Stimulated activated CD8-positive, alpha-beta memory T cell treated with anti-CD3 and anti-CD28 coated beads, Interleukin-12 subunit alpha, Interleukin-12 subunit beta, amount 100 ng/mL, for 1 hour (primary cell): ENCODE measurements around the gene KMT2D.

Experiments
- DNase-seq: peaks from one replicate; pipeline ENCODE4 v3.0.0-alpha.2; 2020; ENCODE audit warnings: low read depth

KMT2D gene

DNA sequence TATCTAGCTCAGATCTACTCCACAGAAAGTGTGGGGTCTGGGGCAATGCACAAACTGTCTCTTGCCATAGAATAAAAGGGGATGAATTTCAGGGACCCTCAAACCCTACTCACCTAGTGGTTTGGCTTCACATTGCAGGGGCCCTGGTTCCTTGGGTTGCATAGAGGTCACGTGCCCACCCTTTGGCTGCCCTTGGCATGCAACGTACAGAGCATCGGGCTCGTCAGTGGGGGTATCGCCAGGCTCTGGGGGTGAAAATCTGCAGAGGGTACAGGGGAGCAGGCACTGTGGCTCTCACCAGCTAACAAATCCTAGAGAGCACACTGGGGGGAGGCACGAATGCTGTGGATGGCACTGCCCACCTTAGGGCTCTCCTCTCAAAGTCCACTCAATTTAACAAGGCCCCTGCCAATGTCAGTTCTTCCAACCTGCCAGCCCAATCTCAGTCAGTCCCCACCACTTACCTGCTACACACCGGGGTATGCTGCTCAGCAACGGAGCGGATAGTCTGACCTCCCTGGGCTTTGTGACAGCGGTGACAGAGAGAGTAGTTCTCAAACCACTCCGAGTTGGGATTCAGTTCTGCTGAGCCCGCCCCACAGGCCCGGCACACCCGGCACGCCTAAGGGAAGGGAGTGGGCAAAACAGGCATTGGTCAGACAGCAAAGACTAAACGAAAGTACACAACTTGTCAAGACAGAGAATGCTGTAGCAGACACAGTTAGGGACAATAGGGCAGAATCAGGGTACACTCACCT is 8.0 kb downstream of the KMT2D start:
- no peak for DNase-seq

DNA sequence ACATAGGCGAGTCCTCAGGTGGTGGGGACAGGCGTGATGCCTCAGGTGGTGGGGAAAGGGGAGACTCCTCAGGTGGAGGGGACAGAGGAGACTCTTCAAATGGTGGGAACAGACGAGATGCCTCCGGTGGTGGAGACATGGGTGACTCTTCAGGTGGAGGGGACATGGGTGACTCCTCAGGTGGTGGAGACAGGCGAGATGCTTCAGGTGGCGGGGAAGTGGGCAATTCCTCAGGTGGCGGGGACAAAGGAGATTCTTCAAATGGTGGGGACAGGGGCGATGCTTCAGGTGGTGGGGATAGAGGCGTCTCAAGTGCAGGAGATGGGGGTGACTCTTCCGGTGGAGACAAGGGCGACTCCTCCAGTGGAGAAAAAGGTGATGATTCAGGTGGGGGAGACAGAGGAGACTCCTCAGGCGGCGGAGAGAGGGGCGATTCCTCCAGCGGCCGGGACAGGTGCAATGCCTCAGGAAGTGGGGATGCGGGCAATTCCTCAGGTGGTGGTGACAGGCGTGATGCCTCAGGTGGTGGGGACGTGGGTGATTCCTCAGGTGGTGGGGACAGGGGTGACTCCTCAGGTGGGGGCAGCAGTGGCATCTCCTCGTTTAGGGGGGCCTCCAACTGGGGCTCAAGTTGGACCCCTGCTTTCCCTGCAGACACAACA is 8.7 kb downstream of the KMT2D start:
- no peak for DNase-seq

DNA sequence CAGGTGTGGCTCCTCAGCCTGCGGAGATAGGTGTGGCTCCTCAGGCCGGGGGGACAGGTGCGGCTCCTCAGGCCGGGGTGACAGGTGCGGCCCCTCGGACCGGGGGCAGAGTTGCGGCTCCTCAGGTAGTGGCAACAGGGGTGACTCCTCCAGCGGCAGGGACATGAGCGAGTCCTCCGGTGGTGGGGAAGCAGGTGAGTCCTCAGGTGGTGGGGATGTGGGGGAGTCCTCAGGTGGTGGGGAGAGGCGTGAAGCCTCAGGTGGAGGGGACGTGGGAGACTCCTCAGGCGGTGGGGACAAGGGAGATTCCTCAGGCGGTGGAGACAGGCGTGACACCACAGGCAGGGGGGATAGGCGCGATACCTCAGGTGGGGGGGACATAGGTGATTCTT is 9.2 kb downstream of the KMT2D start:
- DNase-seq: no peak

DNA sequence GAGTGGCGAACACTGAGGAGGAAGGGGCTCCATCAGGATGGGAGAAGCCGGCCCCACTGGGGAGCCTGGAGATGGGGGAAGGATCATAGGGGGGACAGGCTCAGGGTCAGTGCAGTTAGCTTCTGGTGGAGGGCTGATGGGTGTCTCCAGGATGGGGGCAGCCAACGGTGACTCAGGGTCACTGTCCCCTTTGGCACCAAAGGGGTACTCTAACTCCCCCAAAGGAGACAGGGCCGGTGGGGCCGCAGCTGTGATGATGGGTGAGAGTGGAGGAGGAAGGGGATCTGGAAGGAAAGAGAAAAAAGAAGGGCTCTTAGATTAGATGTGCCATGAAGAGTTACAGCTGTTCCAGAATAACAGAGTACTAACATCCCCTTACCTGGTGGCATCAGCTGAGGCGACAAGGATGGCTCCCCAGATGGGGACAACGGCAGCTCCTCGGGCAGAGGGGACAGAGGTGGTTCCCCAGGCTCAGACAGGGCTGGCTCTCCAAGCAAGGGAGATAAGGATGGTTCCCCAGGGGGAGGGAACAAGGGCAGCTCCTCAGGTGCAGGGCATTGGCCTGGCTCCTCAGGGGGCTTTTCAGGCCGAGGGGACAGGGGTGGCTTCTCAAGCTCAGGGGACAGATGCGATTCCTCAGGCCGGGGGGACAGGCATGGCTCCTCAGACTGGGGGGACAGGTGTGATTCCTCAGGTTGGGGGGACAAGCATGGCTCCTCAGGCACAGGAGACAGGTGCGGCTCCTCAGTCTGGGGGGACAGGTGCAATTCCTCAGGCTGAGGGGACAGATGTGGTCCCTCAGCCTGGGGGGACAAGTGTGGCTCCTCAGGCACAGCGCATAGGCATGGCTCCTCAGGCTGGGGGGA is 9.9 kb downstream of the KMT2D start:
- no peak for DNase-seq

DNA sequence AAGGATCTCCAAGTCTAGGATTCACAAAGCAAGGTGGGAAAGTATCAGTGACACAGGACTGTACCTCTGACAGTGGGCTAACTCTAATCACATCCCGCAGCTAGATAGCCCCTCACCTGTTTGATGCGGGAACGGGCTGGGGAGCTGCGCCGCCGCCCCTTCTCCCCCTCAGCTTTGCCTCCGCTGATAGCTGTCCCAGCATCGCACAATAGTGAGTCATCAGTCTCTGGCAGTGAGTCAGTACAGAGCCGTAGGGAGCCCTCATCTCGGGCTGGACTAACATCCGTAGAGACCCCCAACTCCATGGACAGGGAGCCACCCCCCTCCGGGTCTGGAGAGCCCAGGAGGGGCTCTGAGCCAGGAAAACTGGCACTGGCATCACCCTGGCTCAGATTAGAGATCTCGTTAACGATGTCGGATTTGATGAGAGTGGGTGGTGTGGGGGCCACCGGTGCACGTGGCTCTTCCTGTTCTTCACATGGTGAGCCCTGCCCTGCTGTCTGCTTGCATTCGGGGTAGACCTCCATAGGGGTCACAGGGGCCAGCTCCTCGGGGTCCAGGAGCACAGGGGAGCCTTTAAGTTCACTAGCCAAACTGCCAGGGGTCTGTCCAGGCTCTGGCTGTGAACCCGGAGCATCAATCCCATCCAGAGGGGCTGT is 10.9 kb downstream of the KMT2D start:
- DNase-seq: no peak

DNA sequence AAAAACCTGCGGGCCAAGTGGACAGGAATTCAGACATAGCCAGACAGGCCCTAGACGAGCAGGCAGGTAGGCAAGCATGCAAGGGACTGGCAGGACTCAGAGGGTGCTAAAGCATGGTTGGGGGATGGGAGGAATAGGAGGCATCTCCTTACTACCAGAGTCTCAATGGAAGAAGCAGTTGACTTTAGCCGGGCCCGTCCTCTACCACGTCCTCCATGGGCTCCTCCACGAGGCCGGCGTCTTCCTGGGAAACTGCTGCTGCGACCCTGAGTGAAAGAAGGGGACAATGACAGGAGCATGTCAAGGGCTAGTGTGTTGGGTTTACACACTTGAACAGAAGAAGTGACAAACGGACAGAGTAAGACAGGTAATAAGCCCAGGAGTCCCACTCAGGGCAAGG is 11.6 kb downstream of the KMT2D start:
- no peak for DNase-seq

DNA sequence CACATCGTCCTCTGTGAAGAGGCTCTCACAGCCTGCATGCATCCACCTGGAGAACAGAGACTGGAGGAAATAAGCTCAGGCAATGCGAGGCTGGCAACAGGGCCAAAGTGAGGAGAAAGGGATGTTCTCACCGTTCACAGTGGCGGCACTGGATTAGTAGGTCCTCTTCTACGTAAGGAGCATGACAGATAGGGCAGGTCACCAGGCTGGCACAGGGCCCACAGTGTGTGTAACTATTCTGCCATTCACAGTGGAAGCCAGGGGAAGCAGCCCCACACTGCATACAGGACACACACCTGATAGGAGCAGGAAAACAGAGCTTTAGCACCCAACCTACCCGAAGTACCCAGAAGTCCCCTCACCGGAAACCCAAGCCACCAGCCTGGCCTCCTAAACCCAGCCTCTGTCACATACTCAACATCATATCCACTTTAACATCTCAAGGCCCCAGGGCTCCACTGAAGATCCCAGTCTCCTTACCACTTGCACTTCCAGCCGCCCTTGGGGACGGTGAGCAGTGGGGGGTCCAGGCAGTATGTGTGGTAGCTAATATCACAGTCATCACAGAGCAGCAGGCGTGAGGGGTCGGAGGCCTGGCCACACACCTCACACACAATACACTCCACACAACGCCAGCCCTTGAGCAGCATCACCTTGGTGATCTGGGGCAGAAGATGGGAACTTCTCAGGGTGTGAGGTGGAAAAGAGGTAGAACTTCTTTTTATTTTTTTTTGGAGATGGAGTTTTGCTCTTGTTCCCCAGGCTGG is 14.3 kb downstream of the KMT2D start:
- DNase-seq: no peak

DNA sequence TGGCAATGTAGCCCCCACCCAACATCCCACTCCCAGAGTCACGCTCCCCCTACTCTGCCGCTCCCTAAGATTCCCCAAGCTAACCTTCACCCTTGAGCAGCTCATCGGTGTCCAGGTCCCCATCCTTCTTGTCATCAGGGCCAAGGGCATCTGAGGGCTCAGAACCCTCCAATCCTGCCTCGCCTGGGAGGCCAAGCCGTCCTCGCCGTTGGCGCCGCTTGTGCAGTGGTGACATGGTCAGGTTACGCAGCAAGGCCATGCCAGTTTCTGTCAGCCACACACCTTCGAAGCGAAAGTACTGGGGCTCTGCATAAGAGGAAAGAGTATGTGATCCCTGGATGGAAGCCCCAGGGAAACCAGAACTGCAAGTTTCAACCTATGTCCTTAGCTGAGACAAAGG is 15.9 kb downstream of the KMT2D start:
- DNase-seq: no peak

DNA sequence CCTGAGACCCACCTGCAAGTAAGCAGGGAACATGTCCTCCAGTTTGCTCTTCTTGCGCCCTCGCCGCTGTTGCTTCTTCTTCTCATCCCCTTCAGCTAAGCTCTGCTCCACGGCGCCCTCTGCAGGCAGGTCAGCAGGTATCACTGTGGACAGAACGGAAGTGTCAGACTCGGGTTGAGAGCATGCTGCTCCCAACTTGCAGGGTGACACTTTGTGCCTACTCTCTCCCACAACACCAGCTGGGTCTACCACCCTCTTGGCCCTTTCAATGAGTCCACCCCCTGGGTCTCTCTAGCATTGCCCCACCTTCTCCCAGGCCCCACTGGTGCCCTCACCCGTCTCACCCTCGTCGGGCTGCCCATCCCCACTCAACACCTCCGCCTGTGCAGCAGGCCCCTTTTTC is 16.7 kb downstream of the KMT2D start:
- peak; percentile 69 for DNase-seq

DNA sequence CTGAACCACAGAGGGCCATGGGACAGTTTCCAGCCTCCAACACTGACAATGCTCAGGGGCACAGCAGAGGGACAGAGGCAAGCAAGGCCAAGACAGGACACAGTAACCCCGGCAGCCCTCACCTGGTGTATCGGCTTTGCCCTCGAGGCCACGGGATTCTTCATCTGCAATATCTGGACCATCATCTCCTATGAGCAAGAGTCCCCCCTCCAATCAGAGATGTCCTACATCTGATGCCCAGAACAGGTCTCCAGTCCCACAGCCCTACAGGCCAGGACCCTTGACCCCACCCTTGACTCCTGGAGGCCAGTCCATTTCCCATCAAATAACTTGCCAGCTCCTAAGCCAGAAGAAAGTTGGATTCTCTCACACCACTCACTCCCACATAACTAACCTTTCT is 17.4 kb downstream of the KMT2D start:
- no peak for DNase-seq

DNA sequence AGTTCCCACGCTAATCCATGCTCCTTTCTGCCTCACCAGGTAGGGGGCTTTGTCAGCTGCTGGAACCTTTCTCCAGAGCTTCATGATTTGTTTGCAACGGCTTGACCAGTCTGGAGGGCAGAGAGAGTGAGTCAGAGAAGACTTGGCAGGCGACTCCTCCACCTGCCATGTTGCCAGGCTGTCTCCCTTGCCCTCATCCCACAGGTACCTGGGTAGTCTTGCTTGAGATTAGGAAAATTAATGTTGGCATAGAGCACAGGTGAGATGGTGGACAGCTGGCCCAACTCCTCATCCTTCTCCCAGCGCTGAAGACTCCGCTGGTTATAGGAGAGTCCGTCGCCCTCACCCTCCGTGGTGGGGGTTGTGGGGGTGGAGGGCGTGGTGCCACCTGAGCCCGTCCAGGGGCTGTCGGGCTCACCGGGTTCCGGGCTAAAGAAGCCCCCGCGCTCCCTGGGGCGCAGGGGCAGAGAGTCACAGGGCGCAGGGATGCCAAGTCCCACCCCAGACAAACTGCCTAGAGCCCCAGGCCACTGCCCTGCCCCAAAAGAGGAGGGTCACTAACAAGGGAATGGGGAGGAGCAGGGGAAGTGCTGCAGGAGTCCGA is 18.6 kb downstream of the KMT2D start:
- no peak for DNase-seq

DNA sequence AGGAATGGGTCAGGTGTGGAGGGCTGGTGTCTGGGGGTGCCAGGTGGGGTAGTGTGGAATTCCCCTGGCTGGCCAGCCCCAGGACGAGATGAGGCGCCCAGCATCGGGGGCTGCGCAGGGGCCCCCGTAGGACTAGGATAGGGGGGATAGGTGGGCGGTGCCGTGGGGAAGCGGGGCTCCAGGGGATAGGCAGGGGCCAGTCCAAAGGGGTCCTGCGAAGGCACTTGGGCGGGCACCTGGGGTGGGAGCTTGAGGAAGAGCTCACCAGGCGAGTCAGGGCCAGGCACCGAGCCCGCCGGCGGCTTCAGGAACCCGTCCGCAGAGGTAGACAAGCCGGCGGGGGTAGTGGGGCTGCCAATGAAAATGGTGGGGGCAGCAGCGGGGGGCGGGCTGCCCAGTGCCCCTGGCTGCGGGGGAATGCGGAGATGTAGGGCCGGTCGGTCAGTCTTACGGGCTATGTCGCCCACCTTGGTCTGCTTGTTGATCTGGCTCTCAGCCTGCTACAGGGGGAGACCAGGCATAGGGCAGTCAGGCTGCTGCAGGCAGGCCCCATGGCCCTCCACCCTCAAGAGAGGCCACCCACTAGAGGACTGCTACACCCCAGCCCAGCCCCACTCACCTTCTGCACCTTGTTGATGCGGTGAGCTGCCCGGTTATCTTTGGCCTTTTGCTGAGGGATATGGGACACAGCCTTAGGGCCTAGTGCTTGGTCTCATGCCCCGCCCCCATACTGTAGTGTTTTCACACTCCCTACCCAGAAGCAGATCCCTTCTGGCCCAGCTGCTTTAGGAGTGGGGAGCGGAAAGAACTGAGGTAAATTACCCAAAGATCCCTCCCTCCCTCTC is 19.3 kb downstream of the KMT2D start:
- DNase-seq: no peak

DNA sequence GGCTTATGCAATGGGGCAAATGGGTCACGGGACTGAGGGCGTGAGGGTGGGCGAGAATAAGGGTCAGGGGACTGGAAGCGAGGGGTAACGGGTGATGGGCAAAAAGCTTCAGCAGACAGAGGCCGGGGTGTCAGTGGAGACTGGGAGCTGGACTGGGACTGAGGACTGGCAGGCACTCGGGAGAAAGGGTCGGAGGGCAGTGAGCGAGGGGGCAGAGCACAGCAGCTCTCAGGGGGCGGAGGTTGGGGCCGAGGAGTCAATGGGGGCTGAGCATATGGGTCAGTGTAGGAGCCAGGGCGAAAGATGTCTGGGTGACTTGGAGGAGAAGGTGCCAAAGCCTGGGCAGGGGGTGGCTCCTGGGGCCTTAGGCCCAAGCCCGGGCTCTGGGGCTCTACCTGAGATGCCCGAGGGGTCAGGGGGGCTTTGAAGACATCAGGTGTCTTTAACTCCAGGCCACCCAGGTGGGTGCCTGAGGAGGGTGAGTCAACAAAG is 20.2 kb downstream of the KMT2D start:
- DNase-seq: no peak

DNA sequence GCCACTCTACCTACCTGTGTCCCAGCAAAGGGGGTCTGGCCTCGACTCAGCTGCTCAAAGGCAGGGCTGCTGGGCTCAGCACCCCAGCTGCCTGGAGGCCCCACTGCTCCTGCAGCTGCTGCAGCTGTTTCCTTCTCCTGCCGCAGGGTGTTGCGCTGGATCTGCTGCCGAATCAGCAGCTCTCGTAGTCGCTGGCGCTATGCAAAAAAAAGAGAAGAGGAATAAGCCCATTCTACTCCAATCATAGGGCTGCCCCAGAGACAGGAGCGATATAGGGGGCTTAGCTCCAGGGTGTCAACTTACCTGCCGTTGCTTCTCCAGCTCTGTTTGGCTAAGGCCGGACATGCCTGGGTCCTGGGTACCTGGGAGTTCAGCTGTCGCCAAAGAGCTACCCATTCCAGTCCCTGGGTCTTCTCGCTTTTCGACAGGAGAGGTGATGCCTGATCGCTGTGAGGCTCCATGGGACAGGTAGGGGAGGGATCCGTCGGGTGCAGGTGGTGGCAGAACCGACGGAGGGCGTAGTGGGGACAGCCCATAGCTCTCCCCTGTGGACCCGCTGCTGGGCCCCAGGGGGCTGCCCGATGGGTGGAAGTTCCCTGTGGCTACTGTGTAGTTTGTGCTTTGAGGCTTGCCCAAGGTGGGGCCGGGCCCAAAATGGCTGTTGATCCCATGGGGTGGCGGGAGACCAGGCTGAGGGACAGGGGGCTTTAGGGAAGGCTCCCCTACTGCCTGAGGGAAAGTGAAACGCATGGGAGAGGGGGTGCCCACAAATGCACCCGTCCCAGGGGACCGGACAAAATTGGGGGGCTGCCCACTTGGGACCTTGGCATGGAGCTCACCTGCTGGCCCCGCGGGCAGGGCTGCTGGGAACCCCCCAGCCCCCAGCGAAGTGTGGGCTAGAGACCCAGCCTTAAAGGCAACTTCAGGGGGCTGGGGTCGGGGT is 20.9 kb downstream of the KMT2D start:
- DNase-seq: no peak

DNA sequence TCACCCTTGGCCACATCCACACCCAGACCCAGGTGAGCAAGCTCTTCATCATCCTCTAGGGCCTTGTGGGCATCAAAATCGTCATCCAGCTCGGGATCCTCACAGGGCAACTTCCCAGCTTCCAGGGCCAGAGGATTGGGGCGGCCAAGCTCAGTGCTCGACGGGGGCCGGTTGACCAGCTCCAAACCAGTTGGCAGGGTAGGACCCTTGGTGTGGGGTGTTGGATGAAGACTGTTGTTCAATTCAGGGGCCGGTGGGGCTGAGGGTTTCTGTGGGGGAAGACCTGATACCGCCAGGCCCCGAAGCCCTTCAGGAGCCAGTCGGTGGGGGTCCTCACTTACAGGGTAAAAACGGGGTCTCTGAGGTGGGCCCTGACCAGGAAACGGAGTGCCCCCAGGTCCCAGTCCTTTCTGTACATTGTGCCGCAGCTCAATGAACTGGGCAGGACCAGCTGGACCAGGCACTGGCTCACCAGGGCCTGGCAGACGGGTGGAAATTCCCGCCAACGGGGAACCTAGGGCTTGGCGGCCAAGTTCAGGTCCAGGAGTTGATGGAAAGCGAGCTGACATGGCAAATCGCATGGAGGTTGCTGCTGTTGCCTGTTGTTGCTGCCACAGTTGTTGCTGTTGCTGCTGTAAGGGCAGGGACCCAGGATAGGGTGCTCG is 22.2 kb downstream of the KMT2D start:
- DNase-seq: no peak

DNA sequence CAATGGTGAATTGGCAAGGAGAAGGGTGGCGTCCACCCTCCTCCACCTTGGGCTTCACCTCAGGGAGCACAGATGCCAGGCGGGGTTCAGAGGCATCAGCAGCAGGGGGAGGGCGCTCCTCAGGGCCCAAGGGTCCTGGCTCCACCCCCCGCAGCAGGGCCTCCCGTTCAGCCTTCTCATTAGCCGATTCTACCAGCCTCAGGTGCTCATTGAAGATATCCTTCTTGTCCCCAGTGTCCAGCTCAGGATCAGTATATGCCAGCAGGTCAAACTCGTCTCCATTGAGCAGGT is 22.7 kb downstream of the KMT2D start:
- no peak for DNase-seq

DNA sequence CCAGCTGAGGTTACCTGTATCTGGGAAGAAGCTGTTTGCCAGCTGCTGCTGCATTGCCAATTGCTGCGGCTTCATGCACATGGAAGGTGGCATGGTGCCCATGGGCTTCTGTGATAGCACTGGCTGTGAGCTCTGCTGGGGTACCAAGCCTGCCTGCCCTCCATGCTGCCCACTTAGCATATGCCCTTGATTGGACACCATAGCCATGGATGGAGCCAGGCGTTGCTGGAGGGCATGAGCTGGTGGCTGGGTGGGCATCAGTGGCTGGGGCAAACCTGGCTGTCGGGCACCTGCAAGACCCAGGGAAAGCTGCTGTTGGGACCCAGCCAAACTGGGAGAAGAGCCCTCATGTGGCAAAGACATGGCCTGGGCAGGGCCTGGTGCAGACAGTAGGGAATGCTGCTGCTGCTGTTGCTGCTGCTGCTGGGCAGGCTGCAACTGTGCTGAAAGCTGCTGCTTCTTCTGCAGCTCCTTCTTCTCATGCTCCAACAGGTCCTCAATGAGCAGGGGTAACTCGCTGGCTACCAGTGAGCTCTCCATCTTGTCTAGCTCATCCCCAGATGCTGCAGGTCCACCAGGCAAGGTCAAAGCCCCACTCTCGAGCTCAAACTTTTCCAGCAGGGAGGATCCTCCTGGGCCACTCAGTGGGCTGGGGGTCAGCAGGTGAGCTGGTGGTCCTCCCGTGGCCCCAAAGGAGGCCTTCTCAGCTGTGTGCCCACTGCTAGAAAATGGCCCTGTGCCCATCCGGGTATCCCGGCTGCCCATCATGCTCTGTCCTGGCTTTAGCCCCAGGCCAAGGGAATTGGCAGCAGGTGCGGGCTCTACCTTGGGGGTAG is 23.3 kb downstream of the KMT2D start:
- no peak for DNase-seq

DNA sequence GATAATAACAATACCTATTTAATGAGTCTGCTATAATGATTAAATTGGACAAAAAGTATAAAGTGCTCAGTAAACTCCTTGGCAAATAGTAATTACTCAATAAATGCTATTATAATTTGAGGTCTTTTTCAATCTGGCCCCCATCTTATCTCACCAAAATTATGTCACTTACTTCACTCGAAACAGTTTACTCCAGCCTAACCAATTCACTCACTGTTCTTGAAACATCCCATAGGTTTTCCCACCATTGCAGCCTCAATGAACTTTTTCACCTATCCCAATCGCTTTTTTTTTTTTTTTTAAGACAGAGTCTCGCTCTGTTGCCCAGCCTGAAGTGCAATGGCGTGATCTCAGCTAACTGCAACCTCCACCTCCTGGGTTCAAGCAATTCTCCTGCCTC is 24.6 kb downstream of the KMT2D start:
- no peak for DNase-seq
